GM23248 (cell line): ENCODE results near the gene PRXL2B. TPM values are rescaled to one million over a fixed set of nuclear protein-coding genes. Genes with fewer than 3 reads are reported as not detected.
"Not testable (repeated sequence)": the region's sequence is repeated elsewhere in the genome, so short reads cannot be mapped to it uniquely, and the experiment has no call there.

ENCODE experiments used
- DNase-seq: peaks from one replicate; pipeline ENCODE4 v3.0.0-alpha.2; 2015
- H2AFZ ChIP-seq: fragments of 200-600 bp; sonication (generic); 2 replicates; pipeline ENCODE4 v1.6.1; 2016; ENCODE audit warnings: antibody characterized with exemption
- H3F3A ChIP-seq: fragments of 200-600 bp; sonication (generic); 2 replicates; pipeline ENCODE4 v1.6.1; 2016; ENCODE audit warnings: mild to moderate bottlenecking, antibody characterized with exemption, mixed run types; ENCODE audit not compliant: insufficient read depth
- H3K27ac ChIP-seq: fragments of 200-600 bp; sonication (generic); 2 replicates; pipeline ENCODE4 v1.5.1; 2016; ENCODE audit warnings: mild to moderate bottlenecking
- H3K27me3 ChIP-seq: fragments of 200-600 bp; sonication (generic); replicated peaks from 2 replicates; pipeline ENCODE4 v1.6.1; 2016; ENCODE audit warnings: mild to moderate bottlenecking; ENCODE audit not compliant: insufficient read depth
- H3K36me3 ChIP-seq: fragments of 200-600 bp; sonication (generic); 2 replicates; pipeline ENCODE4 v1.6.1; 2016; ENCODE audit warnings: low read depth, mild to moderate bottlenecking
- H3K4me1 ChIP-seq: fragments of 200-600 bp; sonication (generic); 2 replicates; pipeline ENCODE4 v1.6.1; 2016; ENCODE audit warnings: mild to moderate bottlenecking; ENCODE audit not compliant: insufficient read depth
- H3K4me2 ChIP-seq: fragments of 200-600 bp; sonication (generic); one replicate; pipeline ENCODE4 v1.6.1; 2016; ENCODE audit warnings: mild to moderate bottlenecking; ENCODE audit not compliant: unreplicated experiment
- H3K4me3 ChIP-seq: fragments of 200-600 bp; sonication (generic); 2 replicates; pipeline ENCODE4 v1.5.1; 2016; ENCODE audit warnings: mild to moderate bottlenecking
- H3K79me2 ChIP-seq: fragments of 200-600 bp; sonication (generic); 2 replicates; pipeline ENCODE4 v1.6.1; 2016; ENCODE audit warnings: mild to moderate bottlenecking; ENCODE audit not compliant: insufficient read depth
- H3K9ac ChIP-seq: fragments of 200-600 bp; sonication (generic); 2 replicates; pipeline ENCODE4 v1.6.1; 2016; ENCODE audit warnings: mild to moderate bottlenecking
- H3K9me2 ChIP-seq: fragments of 200-600 bp; sonication (generic); 2 replicates; pipeline ENCODE4 v1.6.1; 2016; ENCODE audit warnings: mixed run types, mild to moderate bottlenecking, moderate library complexity; ENCODE audit not compliant: insufficient read depth
- H3K9me3 ChIP-seq: fragments of 200-600 bp; sonication (generic); one replicate; pipeline ENCODE4 v1.6.1; 2017; ENCODE audit warnings: low read depth
- H4K20me1 ChIP-seq: fragments of 200-600 bp; sonication (generic); 2 replicates; pipeline ENCODE4 v1.6.0; 2016; ENCODE audit not compliant: insufficient read depth
- EZH2 ChIP-seq: fragments of 200-600 bp; sonication (generic); IDR thresholded peaks from 2 replicates; pipeline ENCODE4 v1.6.1; 2018; ENCODE audit warnings: antibody characterized with exemption, mild to moderate bottlenecking; ENCODE audit not compliant: insufficient read depth, poor library complexity, severe bottlenecking
- EZH2phosphoT487 ChIP-seq: fragments of 200-600 bp; sonication (generic); IDR thresholded peaks from 2 replicates; pipeline ENCODE4 v1.6.1; 2018; ENCODE audit warnings: antibody characterized with exemption, moderate library complexity, mild to moderate bottlenecking, low read depth; ENCODE audit not compliant: insufficient read depth
- WGBS, 2 experiments: methylation state at CpG; one replicate each; pipeline ENCODE4 v1.1.6; 2015 to 2017; ENCODE audit warnings: low lambda C conversion rate in 2 of 2, low coverage in 1 of 2; ENCODE audit errors: missing lambda C conversion rate in 2 of 2; 5-methylcytosine and 5-hydroxymethylcytosine counted together
- in situ Hi-C: fragments of 300-500 bp; cut with MboI; formaldehyde crosslinking; loops from 2 replicates; pipeline ENCODE4 v1.15.0; 2020
- polyA plus RNA-seq: library from polyadenylated mRNA; unstranded; fragments of >200 nt; fragmentation: Nextera tagmentation; extraction: Ambion mirVana; gene quantifications from 2 replicates; pipeline ENCODE4 v1.2.1, GENCODE V29; 2016
- total RNA-seq: library from RNA; depleted of rRNA; stranded (reverse); fragments of >200 nt; shearing (Covaris generic); gene quantifications from 2 replicates; pipeline ENCODE4 v1.2.3, GENCODE V29; 2014

PRXL2B gene
- total and polyA plus RNA-seq, 2 experiments from 2014 or later, result 11.3 to 13.5 TPM

DNA sequence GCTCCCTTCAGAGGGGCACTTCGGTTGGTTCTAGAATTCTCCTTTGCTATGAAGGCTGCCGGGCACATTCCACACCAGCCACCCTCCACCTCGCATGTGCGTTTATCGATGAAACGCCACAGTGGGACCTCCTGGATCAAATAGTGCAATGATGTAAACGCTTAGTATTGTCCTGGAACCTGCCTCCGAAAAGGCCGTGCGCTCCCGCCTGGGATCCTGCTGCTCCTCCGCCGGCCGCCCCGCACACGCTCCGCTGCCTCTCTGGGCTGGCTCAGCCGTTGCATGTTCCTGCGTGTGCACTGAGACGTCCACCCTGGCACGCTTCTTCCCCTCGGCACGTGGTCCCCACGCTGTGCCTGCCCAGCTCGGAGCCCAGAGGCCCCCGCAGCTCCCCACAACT lies 34.4 kb upstream of the PRXL2B start:
- Histone ChIP-seq H3K4me3 (no peak overlapping the region), H3F3A (peaks cover 4% of the 10 kb centered on the region; the same call in 1 of the 2 replicates), H3K27me3 (no peaks in the 10 kb centered on the region), H4K20me1 (no peaks in the 10 kb centered on the region), H3K4me2 (no peak overlapping the region), H3K4me1 (peaks cover 15% of the 10 kb centered on the region), H3K27ac (no peak overlapping the region), H3K9ac (no peak overlapping the region), H3K36me3 (no peaks in the 10 kb centered on the region), H3K9me3 (no peaks in the 10 kb centered on the region), H3K79me2 (no peaks in the 10 kb centered on the region), H3K9me2 (no peaks in the 10 kb centered on the region), H2AFZ (no peak overlapping the region)
- no peak for DNase-seq
- 87 to 88% methylated on average over 17 to 24 of the region's 26 CpGs for WGBS, 2 experiments
- no peak for TF ChIP-seq EZH2
- TF ChIP-seq EZH2phosphoT487, result no peak
- in situ Hi-C loops, result no loop called here

GRCh38 chr1:2553076-2553475 lies 33.5 kb upstream of the PRXL2B start:
- H3K4me3 ChIP-seq, in situ Hi-C loops, H3K27me3 ChIP-seq, H3K9me3 ChIP-seq, H2AFZ ChIP-seq, H3K9me2 ChIP-seq, H3K36me3 ChIP-seq, H3K4me2 ChIP-seq, H3K79me2 ChIP-seq, DNase-seq, H3F3A ChIP-seq, H3K9ac ChIP-seq, H4K20me1 ChIP-seq, H3K27ac ChIP-seq: not testable (repeated sequence)
- H3K4me1 ChIP-seq, result peaks cover 15% of the 10 kb centered on the region
- WGBS, 2 experiments, result 27% methylated on average over 4 of the region's 9 CpGs; no CpG with 5 or more reads in 1 of the 2 experiments

DNA sequence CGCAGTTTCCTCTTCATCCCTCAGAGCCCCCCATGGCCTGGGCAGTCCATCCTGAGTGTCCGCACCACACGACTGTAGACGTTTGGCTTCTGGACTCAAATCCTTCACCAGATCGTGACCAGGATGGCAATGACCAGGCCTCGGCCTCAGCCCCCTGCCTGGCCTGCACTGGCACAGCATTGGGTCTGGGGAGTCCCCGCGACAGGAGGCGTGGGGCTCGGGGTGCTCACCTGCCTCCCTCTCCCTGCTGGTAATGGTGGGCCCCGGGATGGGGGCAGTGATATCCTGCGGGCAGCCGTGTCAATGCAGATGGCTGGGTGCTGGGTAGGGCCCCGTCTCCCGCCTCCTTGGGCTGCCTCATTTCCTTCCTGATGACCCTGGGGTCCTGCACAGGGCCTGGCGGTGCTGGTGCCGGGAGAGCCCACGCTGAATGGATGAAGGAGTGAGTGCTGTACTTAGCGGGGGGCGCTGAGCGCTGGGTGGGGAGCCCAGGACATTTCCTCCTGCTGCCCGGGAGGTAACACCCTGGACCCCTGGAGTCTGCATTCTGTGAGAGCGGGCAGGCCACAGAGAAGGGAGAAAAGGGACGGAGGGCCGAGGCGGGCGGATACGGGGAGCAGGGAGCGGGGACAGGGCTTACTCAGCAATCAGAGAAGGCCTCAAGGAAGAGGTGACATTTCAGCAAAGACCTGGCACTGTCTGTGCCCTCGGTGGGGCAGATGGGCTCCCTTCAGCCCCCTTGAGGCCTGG lies 32.5 kb upstream of the PRXL2B start:
- DNase-seq, result no peak
- Histone ChIP-seq H3K4me3 (no peak overlapping the region), H3K27me3 (no peaks in the 10 kb centered on the region), H3F3A (no peaks in the 10 kb centered on the region), H3K9ac (no peak overlapping the region), H3K9me2 (no peaks in the 10 kb centered on the region), H3K4me2 (no peak overlapping the region), H3K4me1 (peaks cover 8% of the 10 kb centered on the region; the same call in 1 of the 2 replicates), H2AFZ (no peak overlapping the region), H3K9me3 (no peaks in the 10 kb centered on the region), H4K20me1 (no peaks in the 10 kb centered on the region), H3K79me2 (no peaks in the 10 kb centered on the region), H3K27ac (no peak overlapping the region), H3K36me3 (no peaks in the 10 kb centered on the region)
- TF ChIP-seq EZH2 (no peak), EZH2phosphoT487 (no peak)
- in situ Hi-C loops, result no loop called here
- WGBS, 2 experiments, result 87 to 88% methylated on average over 29 to 30 of the region's 30 CpGs

DNA sequence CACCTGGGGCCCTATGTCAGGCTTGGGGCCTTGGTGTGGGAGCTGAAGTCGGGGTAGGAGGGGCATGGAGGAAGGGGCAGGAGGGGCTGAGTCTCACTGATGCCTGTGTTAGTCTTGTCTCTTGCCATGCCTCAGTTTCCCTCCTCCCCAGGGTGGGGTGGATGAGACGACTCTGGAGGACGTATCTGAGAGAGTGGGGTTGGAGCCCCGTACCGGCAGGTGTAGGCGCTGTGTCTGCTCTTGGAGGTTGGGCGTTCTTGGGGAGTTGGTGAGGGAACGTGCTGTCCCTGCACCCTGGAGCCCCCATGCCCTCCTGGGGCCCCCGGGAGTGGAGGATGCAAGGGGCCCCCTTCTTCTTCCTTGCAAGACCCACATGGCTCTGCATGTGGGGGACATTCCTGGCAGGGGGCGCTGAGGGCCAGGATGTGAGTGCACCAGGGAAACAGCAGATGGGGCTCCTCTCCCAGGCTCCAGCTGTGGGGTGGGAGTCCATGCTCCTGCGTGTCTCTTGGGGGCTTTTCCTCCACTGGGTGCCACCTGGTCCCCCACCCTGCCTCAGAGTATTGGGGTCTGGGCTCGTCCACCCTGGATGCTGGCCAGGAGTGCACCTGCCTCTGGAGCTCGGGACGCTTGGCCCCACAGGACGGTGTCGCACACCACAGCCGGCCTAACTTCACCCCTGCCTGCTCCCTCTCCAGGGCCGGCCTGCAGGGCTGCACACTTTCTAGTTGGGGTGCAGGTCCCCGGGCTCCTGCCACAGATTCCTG lies 31.8 kb upstream of the PRXL2B start:
- in situ Hi-C loops, result no loop called here
- Histone ChIP-seq H3K27me3 (no peaks in the 10 kb centered on the region), H3F3A (no peaks in the 10 kb centered on the region), H3K9ac (no peak overlapping the region), H3K36me3 (no peaks in the 10 kb centered on the region), H3K4me2 (no peak overlapping the region), H3K79me2 (no peaks in the 10 kb centered on the region), H3K4me1 (0 out of 2 replicates have a peak, but pooled peaks cover 5% of the 10 kb centered on the region), H3K9me3 (no peaks in the 10 kb centered on the region), H3K4me3 (no peak overlapping the region), H4K20me1 (no peaks in the 10 kb centered on the region), H2AFZ (no peak overlapping the region), H3K27ac (no peak overlapping the region), H3K9me2 (no peaks in the 10 kb centered on the region)
- no peak for DNase-seq
- WGBS, 2 experiments, result 60 to 65% methylated on average over 15 to 17 of the region's 19 CpGs
- no peak for TF ChIP-seq EZH2
- no peak for TF ChIP-seq EZH2phosphoT487
